ENCODE measurements around the gene AFG1L. TPM values are rescaled to one million over a fixed set of nuclear protein-coding genes. Genes with fewer than 3 reads are reported as not detected.
"Not testable (repeated sequence)": the region's sequence is repeated elsewhere in the genome, so short reads cannot be mapped to it uniquely, and the experiment has no call there.

The AFG1L gene
- total RNA-seq, 1 experiment from 2014 or later, result 8.2 TPM

DNA sequence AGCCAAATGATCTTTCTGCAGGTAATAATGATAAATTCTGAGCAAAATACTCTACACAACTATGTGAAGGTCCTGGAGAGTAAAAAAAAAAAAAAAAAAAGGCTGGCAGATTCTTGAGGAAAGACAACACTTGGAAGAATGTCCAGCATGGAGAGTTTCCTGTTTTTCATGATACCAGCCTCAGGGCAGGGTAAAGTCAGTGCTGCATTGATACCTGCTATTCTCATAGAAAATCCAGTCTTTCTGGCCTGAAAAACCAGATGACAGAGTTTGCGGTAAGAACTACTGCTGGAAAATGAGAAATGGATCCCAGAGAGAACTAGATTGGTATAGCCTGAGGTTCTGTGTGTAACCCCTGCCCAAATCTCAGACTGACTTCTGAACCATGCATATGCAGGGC lies 89.1 kb downstream of the AFG1L start:
- BruUV-seq (replicated peaks), result no TSS peak
- Mint-ChIP-seq H3K4me3 (ENCODE audit: unreplicated experiment) (no peak overlapping the region), H3K27me3 (ENCODE audit: insufficient read depth, unreplicated experiment) (no peaks in the 10 kb centered on the region), H3K27ac (ENCODE audit: low read depth, unreplicated experiment) (no peak overlapping the region), H3K4me1 (ENCODE audit: insufficient read depth, unreplicated experiment) (peaks cover 7% of the 10 kb centered on the region), H3K36me3 (ENCODE audit: insufficient read depth, unreplicated experiment) (no peaks in the 10 kb centered on the region), H3K9me3 (ENCODE audit: unreplicated experiment) (no peaks in the 10 kb centered on the region)
- POLR2A ChIA-PET, result no interaction called here
- intact Hi-C loops (cut with micrococcal nuclease), result no loop called here
- CTCF ChIA-PET, result interaction anchor here (0.5 kb wide), 1 partner anchor 130 kb away, joined by 3 read pairs; no protein-coding TSS in a partner anchor
- TF ChIP-seq, protein P1, sequence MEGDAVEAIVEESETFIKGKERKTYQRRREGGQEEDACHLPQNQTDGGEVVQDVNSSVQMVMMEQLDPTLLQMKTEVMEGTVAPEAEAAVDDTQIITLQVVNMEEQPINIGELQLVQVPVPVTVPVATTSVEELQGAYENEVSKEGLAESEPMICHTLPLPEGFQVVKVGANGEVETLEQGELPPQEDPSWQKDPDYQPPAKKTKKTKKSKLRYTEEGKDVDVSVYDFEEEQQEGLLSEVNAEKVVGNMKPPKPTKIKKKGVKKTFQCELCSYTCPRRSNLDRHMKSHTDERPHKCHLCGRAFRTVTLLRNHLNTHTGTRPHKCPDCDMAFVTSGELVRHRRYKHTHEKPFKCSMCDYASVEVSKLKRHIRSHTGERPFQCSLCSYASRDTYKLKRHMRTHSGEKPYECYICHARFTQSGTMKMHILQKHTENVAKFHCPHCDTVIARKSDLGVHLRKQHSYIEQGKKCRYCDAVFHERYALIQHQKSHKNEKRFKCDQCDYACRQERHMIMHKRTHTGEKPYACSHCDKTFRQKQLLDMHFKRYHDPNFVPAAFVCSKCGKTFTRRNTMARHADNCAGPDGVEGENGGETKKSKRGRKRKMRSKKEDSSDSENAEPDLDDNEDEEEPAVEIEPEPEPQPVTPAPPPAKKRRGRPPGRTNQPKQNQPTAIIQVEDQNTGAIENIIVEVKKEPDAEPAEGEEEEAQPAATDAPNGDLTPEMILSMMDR (IDR thresholded peaks at IDR 0.05; ENCODE audit: unreplicated experiment), result no peak
- no peak for DNase-seq (ENCODE audit: unreplicated experiment)

DNA sequence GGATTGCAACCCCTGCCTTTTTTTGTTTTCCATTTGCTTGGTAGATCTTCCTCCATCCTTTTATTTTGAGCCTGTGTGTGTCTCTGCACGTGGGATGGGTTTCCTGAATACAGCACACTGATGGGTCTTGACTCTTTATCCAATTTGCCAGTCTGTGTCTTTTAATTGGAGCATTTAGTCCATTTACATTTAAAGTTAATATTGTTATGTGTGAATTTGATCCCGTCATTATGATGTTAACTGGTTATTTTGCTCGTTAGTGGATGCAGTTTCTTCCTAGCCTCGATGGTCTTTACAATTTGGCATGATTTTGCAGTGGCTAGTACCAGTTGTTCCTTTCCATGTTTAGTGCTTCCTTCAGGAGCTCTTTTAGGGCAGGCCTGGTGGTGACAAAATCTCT lies 94.3 kb downstream of the AFG1L start:
- H3K4me3 Mint-ChIP-seq (ENCODE audit: unreplicated experiment); H3K27ac Mint-ChIP-seq (ENCODE audit: low read depth, unreplicated experiment); H3K27me3 Mint-ChIP-seq (ENCODE audit: insufficient read depth, unreplicated experiment); intact Hi-C loops (cut with micrococcal nuclease); POLR2A ChIA-PET; DNase-seq (ENCODE audit: unreplicated experiment); CTCF ChIA-PET; BruUV-seq (replicated peaks); H3K4me1 Mint-ChIP-seq (ENCODE audit: insufficient read depth, unreplicated experiment); H3K9me3 Mint-ChIP-seq (ENCODE audit: unreplicated experiment); H3K36me3 Mint-ChIP-seq (ENCODE audit: insufficient read depth, unreplicated experiment): not testable (repeated sequence)

DNA sequence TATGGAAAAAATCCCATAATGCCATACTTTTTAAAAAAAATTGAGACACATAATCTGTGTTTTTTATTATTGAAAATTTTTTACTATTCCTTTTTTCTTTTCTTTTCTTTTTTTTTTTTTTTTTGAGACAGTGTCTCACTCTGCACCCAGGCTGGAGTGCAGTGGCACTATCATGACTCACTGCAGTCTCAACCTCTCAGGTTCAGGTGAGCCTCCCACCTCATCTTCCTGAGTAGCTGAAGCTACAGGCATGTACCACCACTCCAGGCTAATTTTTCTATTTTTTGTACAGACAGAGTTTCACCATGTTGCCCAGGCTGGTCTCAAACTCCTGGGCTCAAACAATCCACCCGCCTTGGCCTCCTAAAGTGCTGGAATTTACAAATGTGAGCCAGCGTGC lies 100.4 kb downstream of the AFG1L start:
- CTCF ChIA-PET, result interaction anchor here (0.5 to 1.7 kb wide), 2 partner anchors 16 to 27 kb away, joined by 3 to 5 read pairs; no protein-coding TSS in a partner anchor
- no peak overlapping the region for H3K4me3 Mint-ChIP-seq (ENCODE audit: unreplicated experiment)
- H3K4me1 Mint-ChIP-seq (ENCODE audit: insufficient read depth, unreplicated experiment), result no peaks in the 10 kb centered on the region
- POLR2A ChIA-PET, result no interaction called here
- no TSS peak for BruUV-seq (replicated peaks)
- no peak for DNase-seq (ENCODE audit: unreplicated experiment)
- intact Hi-C loops (cut with micrococcal nuclease), result no loop called here
- H3K27me3 Mint-ChIP-seq (ENCODE audit: insufficient read depth, unreplicated experiment), result no peaks in the 10 kb centered on the region
- H3K27ac Mint-ChIP-seq (ENCODE audit: low read depth, unreplicated experiment), result no peak overlapping the region
- no peaks in the 10 kb centered on the region for H3K36me3 Mint-ChIP-seq (ENCODE audit: insufficient read depth, unreplicated experiment)
- no peaks in the 10 kb centered on the region for H3K9me3 Mint-ChIP-seq (ENCODE audit: unreplicated experiment)
- TF ChIP-seq, protein P1 (IDR thresholded peaks at IDR 0.05; ENCODE audit: unreplicated experiment), result no peak

DNA sequence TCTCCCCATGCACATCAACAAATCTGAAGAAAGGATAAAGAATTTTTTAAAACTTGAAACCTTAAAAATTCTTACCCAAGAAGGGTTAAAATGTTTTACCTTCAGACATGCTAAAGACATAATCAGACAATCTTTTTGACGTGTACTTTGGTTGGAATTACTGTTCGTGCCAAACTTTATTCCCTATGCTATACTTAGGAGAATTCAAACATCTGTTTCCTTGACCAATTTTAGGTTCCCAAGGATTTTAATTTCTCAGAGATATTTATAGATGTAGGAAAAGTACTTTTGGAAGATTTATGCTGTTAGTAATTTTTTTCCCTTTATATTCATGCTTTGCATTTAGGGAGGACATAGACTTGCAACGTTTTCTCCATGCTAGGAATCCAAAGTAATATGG lies 108.4 kb downstream of the AFG1L start:
- peaks cover 5% of the 10 kb centered on the region for H3K36me3 Mint-ChIP-seq (ENCODE audit: insufficient read depth, unreplicated experiment)

More for the DNA sequence above, 108.4 kb downstream of the AFG1L start:
- Mint-ChIP-seq H3K27me3 (ENCODE audit: insufficient read depth, unreplicated experiment) (no peaks in the 10 kb centered on the region), H3K9me3 (ENCODE audit: unreplicated experiment) (no peaks in the 10 kb centered on the region), H3K27ac (ENCODE audit: low read depth, unreplicated experiment) (no peak overlapping the region), H3K4me3 (ENCODE audit: unreplicated experiment) (no peak overlapping the region), H3K4me1 (ENCODE audit: insufficient read depth, unreplicated experiment) (no peaks in the 10 kb centered on the region)
- POLR2A ChIA-PET, result no interaction called here
- CTCF ChIA-PET, result interaction anchor here (0.6 kb wide), 1 partner anchor 353 kb away, joined by 3 read pairs; no protein-coding TSS in a partner anchor
- no TSS peak for BruUV-seq (replicated peaks)
- intact Hi-C loops (cut with micrococcal nuclease), result no loop called here
- no peak for DNase-seq (ENCODE audit: unreplicated experiment)
- TF ChIP-seq, protein P1 (IDR thresholded peaks at IDR 0.05; ENCODE audit: unreplicated experiment), result no peak

Data from MCF 10A (cell line).